ENCODE measurements around the gene SSR3. TPM values are rescaled to one million over a fixed set of nuclear protein-coding genes. Genes with fewer than 3 reads are reported as not detected.
A peak's percentile ranks its signal among the peaks of the same experiment; 100 is the strongest.

Gene SSR3
- total RNA-seq, 4 donors from 2014 or later, result 42.5 to 74.7 (median 57.1) TPM

- no peak for DNase-seq
- WGBS, 2 donors, result 52 to 63% methylated on average over 5 of the region's 5 CpGs
- no peak overlapping the region for H3K27ac ChIP-seq
- no peaks in the 10 kb centered on the region for H3K36me3 ChIP-seq
- no peaks in the 10 kb centered on the region for H3K27me3 ChIP-seq
- H3K9me3 ChIP-seq, result no peaks in the 10 kb centered on the region
- H3K4me3 ChIP-seq, result no peak overlapping the region
- intact Hi-C loops (cut with DNase I), result loop anchor here (5.0 kb wide), 1 partner anchor 362 kb away; no protein-coding TSS in a partner anchor
- no peaks in the 10 kb centered on the region for H3K4me1 ChIP-seq
- TF ChIP-seq, protein P1, sequence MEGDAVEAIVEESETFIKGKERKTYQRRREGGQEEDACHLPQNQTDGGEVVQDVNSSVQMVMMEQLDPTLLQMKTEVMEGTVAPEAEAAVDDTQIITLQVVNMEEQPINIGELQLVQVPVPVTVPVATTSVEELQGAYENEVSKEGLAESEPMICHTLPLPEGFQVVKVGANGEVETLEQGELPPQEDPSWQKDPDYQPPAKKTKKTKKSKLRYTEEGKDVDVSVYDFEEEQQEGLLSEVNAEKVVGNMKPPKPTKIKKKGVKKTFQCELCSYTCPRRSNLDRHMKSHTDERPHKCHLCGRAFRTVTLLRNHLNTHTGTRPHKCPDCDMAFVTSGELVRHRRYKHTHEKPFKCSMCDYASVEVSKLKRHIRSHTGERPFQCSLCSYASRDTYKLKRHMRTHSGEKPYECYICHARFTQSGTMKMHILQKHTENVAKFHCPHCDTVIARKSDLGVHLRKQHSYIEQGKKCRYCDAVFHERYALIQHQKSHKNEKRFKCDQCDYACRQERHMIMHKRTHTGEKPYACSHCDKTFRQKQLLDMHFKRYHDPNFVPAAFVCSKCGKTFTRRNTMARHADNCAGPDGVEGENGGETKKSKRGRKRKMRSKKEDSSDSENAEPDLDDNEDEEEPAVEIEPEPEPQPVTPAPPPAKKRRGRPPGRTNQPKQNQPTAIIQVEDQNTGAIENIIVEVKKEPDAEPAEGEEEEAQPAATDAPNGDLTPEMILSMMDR (IDR thresholded peaks at IDR 0.05), result peak; percentile 51 to 73 (median 56)
- TF ChIP-seq POLR2A (IDR thresholded peaks at IDR 0.05), result no peak
These were observed 45.4 kb downstream of the SSR3 start for GRCh38 chr3:156509189-156510174.

DNA sequence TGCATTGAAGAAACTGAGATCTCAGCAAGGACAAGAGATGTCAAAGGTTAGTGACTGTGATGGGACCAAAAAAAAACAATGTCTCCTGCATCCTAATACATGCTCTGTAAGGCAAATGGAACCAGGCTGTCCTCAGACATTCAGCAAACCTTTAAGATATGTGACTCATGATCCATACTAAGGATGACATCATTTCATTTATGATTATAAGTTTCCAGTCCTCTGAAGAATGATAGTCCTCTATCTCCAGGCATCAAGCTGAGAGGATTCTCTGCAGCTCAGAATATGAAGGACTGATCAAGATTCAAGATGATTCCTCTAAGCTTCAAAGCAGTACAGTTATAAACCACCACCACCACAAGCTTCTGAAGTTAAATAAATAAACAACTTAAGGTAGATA is 47.6 kb downstream of the SSR3 start:
- H3K4me1 ChIP-seq, result no peaks in the 10 kb centered on the region
- intact Hi-C loops (cut with DNase I), result no loop called here
- H3K36me3 ChIP-seq, result no peaks in the 10 kb centered on the region
- H3K27me3 ChIP-seq, result no peaks in the 10 kb centered on the region
- TF ChIP-seq, protein P1 (IDR thresholded peaks at IDR 0.05), result no peak
- TF ChIP-seq POLR2A (IDR thresholded peaks at IDR 0.05), result no peak
- H3K9me3 ChIP-seq, result no peaks in the 10 kb centered on the region
- no peak overlapping the region for H3K4me3 ChIP-seq
- DNase-seq, result no peak
- no peak overlapping the region for H3K27ac ChIP-seq

DNA sequence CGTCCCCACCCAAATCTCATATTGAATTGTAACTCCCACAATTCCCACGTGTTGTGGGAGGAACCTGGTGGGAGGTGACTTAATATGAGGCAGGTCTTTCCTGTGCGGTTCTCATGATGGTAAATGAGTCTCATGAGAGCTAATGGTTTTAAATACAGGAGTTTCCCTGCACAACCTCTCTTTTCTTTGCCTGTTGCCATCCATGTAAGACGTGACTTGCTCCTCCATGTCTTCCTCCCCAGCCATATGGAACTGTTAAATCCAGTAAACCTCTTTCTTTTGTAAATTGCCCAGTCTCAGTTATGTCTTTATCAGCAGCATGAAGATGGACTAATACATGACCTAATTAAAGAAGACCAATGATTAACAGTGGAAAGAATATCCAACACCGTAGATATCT is 56.6 kb downstream of the SSR3 start:
- H3K9me3 ChIP-seq, result no peaks in the 10 kb centered on the region
- H3K4me1 ChIP-seq, result no peaks in the 10 kb centered on the region
- TF ChIP-seq POLR2A (IDR thresholded peaks at IDR 0.05), result no peak
- TF ChIP-seq, protein P1 (IDR thresholded peaks at IDR 0.05), result no peak
- no peaks in the 10 kb centered on the region for H3K36me3 ChIP-seq
- intact Hi-C loops (cut with DNase I), result no loop called here
- WGBS, 2 donors, result 74 to 85% methylated on average over 5 of the region's 5 CpGs
- DNase-seq, result no peak
- H3K27me3 ChIP-seq, result no peaks in the 10 kb centered on the region
- H3K27ac ChIP-seq, result no peak overlapping the region
- H3K4me3 ChIP-seq, result no peak overlapping the region

- Histone ChIP-seq H3K9me3 (no peaks in the 10 kb centered on the region), H3K36me3 (no peaks in the 10 kb centered on the region), H3K4me3 (no peak overlapping the region), H3K4me1 (no peaks in the 10 kb centered on the region), H3K27ac (no peak overlapping the region), H3K27me3 (no peaks in the 10 kb centered on the region)
- no peak for TF ChIP-seq POLR2A (IDR thresholded peaks at IDR 0.05)
- TF ChIP-seq, protein P1 (IDR thresholded peaks at IDR 0.05), result no peak
- 56 to 67% methylated on average over 1 of the region's 1 CpG for WGBS, 2 donors
- intact Hi-C loops (cut with DNase I), result no loop called here
- DNase-seq, result no peak
These were observed 57.6 kb downstream of the SSR3 start for GRCh38 chr3:156497326-156497725.

DNA sequence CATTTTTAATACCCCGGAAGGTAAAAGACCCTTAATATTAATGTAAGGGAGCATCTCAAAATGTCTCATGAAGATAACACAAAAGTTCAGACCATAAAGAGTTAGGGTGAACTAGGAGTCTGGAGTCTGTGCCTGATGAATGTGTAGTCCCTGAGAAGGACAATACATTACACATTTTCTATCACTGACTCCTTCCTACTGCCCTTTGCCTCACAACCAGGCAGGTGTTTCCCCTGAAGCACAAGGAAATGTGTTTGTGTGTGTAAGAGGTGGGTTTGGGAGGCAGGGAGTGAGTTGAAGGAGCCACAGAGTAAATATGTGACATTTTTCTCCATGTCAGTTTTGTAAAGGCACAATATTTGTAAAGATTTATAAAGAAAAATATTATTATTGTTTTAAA is 59.1 kb downstream of the SSR3 start:
- no peak overlapping the region for H3K4me3 ChIP-seq
- H3K9me3 ChIP-seq, result no peaks in the 10 kb centered on the region
- no peaks in the 10 kb centered on the region for H3K4me1 ChIP-seq
- TF ChIP-seq, protein P1 (IDR thresholded peaks at IDR 0.05), result no peak
- TF ChIP-seq POLR2A (IDR thresholded peaks at IDR 0.05), result no peak
- no peak for DNase-seq
- no peaks in the 10 kb centered on the region for H3K27me3 ChIP-seq
- no peak overlapping the region for H3K27ac ChIP-seq
- WGBS, 2 donors, result 93 to 100% methylated on average over 1 of the region's 1 CpG
- intact Hi-C loops (cut with DNase I), result no loop called here
- H3K36me3 ChIP-seq, result no peaks in the 10 kb centered on the region

All from esophagus squamous epithelium (tissue), 5 donors.